Naive thymus-derived CD4-positive, alpha-beta T cell (primary cell): ENCODE results near the gene AKAP11. TPM values are rescaled to one million over a fixed set of nuclear protein-coding genes. Genes with fewer than 3 reads are reported as not detected.
"Not testable (repeated sequence)": the region's sequence is repeated elsewhere in the genome, so short reads cannot be mapped to it uniquely, and the experiment has no call there.

ENCODE experiments used
- ATAC-seq: fragments of 150-1000 bp; cut with Tn5 transposase; 2 replicates; pipeline ENCODE4 v1.10.0; 2021; ENCODE audit warnings: mild to moderate bottlenecking, moderate library complexity
- CTCF ChIA-PET: fragments of 350-600 bp; sonication (Branson Sonifier 250); formaldehyde crosslinking; loops from one replicate; lab custom pipeline; 2021; ENCODE audit warnings: antibody characterized with exemption; lab: Charles Lee
- POLR2A ChIA-PET: fragments of 350-600 bp; sonication (Branson Sonifier 250); formaldehyde crosslinking; loops from one replicate; lab custom pipeline; 2021; ENCODE audit warnings: antibody characterized with exemption, inconsistent platforms; lab: Charles Lee
- DNase-seq, 9 donors: peaks; one replicate each; pipeline versions ENCODE4 v3.0.0 to v3.0.0-alpha.2; 2020 to 2022; ENCODE audit warnings: mixed read lengths in 1 of 9
- H3K27ac ChIP-seq: one replicate; pipeline ENCODE4 v1.7.0; 2013; ENCODE audit warnings: mild to moderate bottlenecking, low read depth, low read length, moderate library complexity
- H3K27me3 ChIP-seq, 2 donors: one replicate each; pipeline ENCODE4 v1.7.0; 2013; ENCODE audit warnings: low read length in 2 of 2, mild to moderate bottlenecking in 2 of 2, moderate library complexity in 2 of 2; ENCODE audit not compliant: control insufficient read depth in 2 of 2, insufficient read depth in 2 of 2
- H3K36me3 ChIP-seq, 3 experiments: 1 replicate in 2 of 3; 2 replicates in 1 of 3; pipeline ENCODE4 v1.7.0; 2013; ENCODE audit warnings: low read length in 3 of 3, mild to moderate bottlenecking in 3 of 3, moderate library complexity in 1 of 3; ENCODE audit not compliant: insufficient read depth in 3 of 3, control insufficient read depth in 2 of 3
- H3K4me1 ChIP-seq, 2 donors: one replicate each; pipeline ENCODE4 v1.7.0; 2013; ENCODE audit warnings: low read length in 2 of 2, mild to moderate bottlenecking in 2 of 2, moderate library complexity in 1 of 2; ENCODE audit not compliant: control insufficient read depth in 2 of 2, insufficient read depth in 2 of 2
- H3K4me3 ChIP-seq: 2 replicates; pipeline ENCODE4 v1.7.0; 2013; ENCODE audit warnings: mild to moderate bottlenecking, low read length
- H3K9me3 ChIP-seq, 3 experiments: 1 replicate in 2 of 3; 2 replicates in 1 of 3; pipeline ENCODE4 v1.7.0; 2013; ENCODE audit warnings: low read length in 3 of 3; ENCODE audit not compliant: control insufficient read depth in 2 of 3
- H3K27ac Mint-ChIP-seq, 9 donors: one replicate each; pipeline ENCODE4 v1.8.0; 2020 to 2022; ENCODE audit warnings: mixed read lengths in 9 of 9, mild to moderate bottlenecking in 8 of 9, moderate library complexity in 5 of 9, inconsistent platforms in 2 of 9
- H3K27me3 Mint-ChIP-seq, 5 donors: one replicate each; pipeline ENCODE4 v1.8.0; 2021 to 2022; ENCODE audit warnings: mixed read lengths in 5 of 5, mild to moderate bottlenecking in 1 of 5
- H3K36me3 Mint-ChIP-seq, 5 donors: one replicate each; pipeline ENCODE4 v1.8.0; 2020 to 2022; ENCODE audit warnings: mixed read lengths in 5 of 5, mild to moderate bottlenecking in 3 of 5, inconsistent platforms in 1 of 5
- H3K4me1 Mint-ChIP-seq, 7 donors: one replicate each; pipeline ENCODE4 v1.8.0; 2020 to 2022; ENCODE audit warnings: mixed read lengths in 7 of 7, mild to moderate bottlenecking in 3 of 7, inconsistent platforms in 1 of 7
- H3K4me3 Mint-ChIP-seq, 10 donors: one replicate each; pipeline ENCODE4 v1.8.0; 2020 to 2022; ENCODE audit warnings: mild to moderate bottlenecking in 10 of 10, mixed read lengths in 10 of 10, moderate library complexity in 6 of 10, inconsistent platforms in 2 of 10
- H3K9me3 Mint-ChIP-seq, 11 donors: one replicate each; pipeline ENCODE4 v1.8.0; 2020 to 2022; ENCODE audit warnings: mixed read lengths in 11 of 11, mild to moderate bottlenecking in 4 of 11, inconsistent platforms in 1 of 11, moderate library complexity in 1 of 11
- intact Hi-C, 2 donors: fragments of 100-400 bp; cut with micrococcal nuclease; formaldehyde crosslinking; loops; one replicate each; pipeline ENCODE4 v1.15.1; 2023
- polyA plus RNA-seq, 2 donors: library from polyadenylated mRNA; unstranded; fragments of 300-500 nt; fragmentation: Illumina TruSeq; gene quantifications; one replicate each; pipeline ENCODE4 v1.2.3, GENCODE V29; 2021
- total RNA-seq, 6 experiments: library from RNA in 5 of 6; stranded (reverse) in 5 of 6; gene quantifications; 1 replicate in 5 of 6; 2 replicates in 1 of 6; pipeline ENCODE4 v1.2.3 and lab custom pipeline; 2021 to 2026

The AKAP11 gene
- total RNA-seq (10 to 100 TPM; 23.2 to 42.1 (median 33.2) TPM), polyA plus RNA-seq (1 to 10 TPM; 2.6 to 3.2 TPM), total RNA-seq (lab: John Stamatoyannopoulos, UW) (56.0 reads per million, percentile 73 among the genes with 10 or more reads in this experiment)

DNA sequence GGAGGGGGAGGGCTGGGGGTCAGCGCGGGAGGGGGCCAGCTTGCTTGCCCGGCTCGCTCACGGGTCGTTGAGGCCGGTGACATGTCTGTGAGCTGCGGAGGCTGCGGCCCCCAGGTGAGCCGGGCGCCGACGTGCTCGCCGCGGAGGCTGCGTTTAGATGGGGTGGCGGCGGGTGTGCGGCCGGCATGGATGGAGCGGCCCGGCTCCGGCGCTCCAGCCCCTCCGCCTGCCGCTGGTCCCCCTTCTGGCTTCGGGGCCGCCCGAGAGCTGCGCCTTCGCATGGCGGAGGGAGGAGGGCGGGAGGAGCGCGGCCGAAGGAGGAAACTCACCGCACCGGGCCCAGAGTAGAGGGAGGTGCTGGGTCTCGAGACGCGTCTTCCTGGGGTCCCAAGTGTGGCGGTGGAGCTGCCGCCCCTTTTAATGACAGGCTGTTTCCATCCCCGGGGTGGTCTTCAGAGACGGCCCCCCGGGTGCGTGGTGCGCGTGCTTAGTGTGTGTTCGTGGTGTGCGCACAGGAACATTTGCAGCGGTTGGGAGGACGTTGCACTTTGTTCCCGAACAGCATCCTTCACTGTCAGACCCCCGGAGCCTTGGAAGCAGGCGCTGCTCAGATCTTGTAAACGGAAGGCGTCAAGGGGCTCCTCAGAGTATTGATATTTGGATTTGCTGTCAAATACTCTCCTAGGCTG lies at the start of gene AKAP11:
Gene AKAP11 (plus strand): TSS at position 38 of the 689 bp plus-strand sequence. CDS start 14,197 bp downstream, outside the sequence.
- Mint-ChIP-seq H3K9me3 (peaks cover 0 to 4% (median 0%) of the 10 kb centered on the region in 11 donors), H3K36me3 (peaks cover 0 to 14% (median 0%) of the 10 kb centered on the region in 5 donors), H3K27ac (peak within 1 kb of the TSS; percentile 88 to 98 (median 96)), H3K4me3 (peak within 1 kb of the TSS in 9 of 10 donors; percentile 84 to 98 (median 97)), H3K4me1 (peaks cover 16 to 58% (median 50%) of the 10 kb centered on the region in 7 donors), H3K27me3 (peaks cover 0 to 5% (median 0%) of the 10 kb centered on the region in 5 donors)
- Histone ChIP-seq H3K27me3 (no peaks in the 10 kb centered on the region), H3K4me3 (peak within 1 kb of the TSS; percentile 84), H3K27ac (peak within 1 kb of the TSS; percentile 93), H3K4me1 (peaks cover 21 to 22% of the 10 kb centered on the region in 2 donors), H3K9me3 (no peaks in the 10 kb centered on the region), H3K36me3 (peaks cover 0 to 4% (median 0%) of the 10 kb centered on the region in 3 experiments)
- peak; percentile 40 for ATAC-seq
- ChIA-PET CTCF (interaction anchor here (0.8 kb wide), 1 partner anchor 32 kb away, joined by 5 read pairs; no protein-coding TSS in a partner anchor), POLR2A (interaction anchor here (0.6 to 2.7 kb wide), 10 partner anchors 11 to 809 kb away, joined by 3 to 11 read pairs (median 4); partner anchors contain the start of gene VWA8)
- intact Hi-C loops, result loop anchor here (1.0 to 10.0 kb wide), 12 partner anchors 83 to 1873 kb away; partner anchors contain the start of genes CCDC122 (in 1 of the 2), EPSTI1 (in 1 of the 2), KBTBD6 (in 1 of the 2) and LACC1 (in 1 of the 2)
- peak in 6 of 9 donors; percentile 30 to 68 (median 46) for DNase-seq

DNA sequence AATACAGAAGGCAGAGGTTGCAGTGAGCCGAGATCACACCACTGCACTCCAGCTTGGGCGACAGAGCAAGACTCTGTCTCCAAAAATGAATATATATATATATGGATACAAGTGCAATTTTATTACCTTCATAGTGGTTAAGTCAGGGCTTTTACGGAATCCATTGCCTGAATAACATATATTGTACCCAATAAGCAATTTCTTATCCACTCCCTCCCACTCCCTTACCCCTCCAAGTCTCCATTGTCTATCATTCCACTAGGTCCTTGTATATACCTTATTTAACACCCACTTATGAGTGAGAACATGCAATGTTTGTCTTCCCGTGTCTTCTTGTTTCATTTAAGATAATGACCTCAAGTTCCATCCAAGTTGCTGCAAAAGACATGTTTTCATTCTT lies 48.3 kb upstream of the AKAP11 start:
- Mint-ChIP-seq H3K9me3 (no peaks in the 10 kb centered on the region), H3K4me1 (no peaks in the 10 kb centered on the region), H3K27me3 (no peaks in the 10 kb centered on the region), H3K4me3 (no peak overlapping the region), H3K36me3 (peaks cover 8 to 51% (median 38%) of the 10 kb centered on the region in 5 donors), H3K27ac (no peak overlapping the region)
- H3K36me3 ChIP-seq, result no peaks in the 10 kb centered on the region
- ATAC-seq (no peak), DNase-seq (no peak)
- H3K27me3 ChIP-seq, result no peaks in the 10 kb centered on the region
- H3K4me3 ChIP-seq, result no peak overlapping the region
- no peaks in the 10 kb centered on the region for H3K9me3 ChIP-seq
- no peaks in the 10 kb centered on the region for H3K4me1 ChIP-seq
- H3K27ac ChIP-seq, result no peak overlapping the region
- CTCF ChIA-PET, result no interaction called here
- intact Hi-C loops, result no loop called here
- POLR2A ChIA-PET, result no interaction called here

DNA sequence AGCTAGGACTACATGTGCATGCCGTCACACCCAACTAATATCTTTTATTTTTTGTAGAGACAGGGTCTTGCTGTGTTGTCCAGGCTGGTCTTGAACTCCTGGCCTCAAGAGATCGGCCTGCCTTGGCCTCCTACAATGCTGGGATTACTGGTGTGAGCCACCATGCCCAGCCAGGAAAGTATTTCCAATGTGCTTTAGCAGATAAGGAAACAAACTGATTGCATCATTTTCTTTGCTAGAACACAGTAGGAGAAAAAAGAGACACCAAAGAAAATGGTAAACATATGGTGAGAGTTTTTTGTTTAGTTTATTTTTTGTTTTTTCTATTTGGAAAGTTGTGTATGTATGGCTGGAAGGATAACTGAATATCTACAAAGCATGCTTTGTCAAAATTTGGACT lies 46.9 kb upstream of the AKAP11 start:
- Histone ChIP-seq H3K27ac (no peak overlapping the region), H3K27me3 (no peaks in the 10 kb centered on the region), H3K36me3 (no peaks in the 10 kb centered on the region), H3K4me1 (no peaks in the 10 kb centered on the region), H3K9me3 (no peaks in the 10 kb centered on the region), H3K4me3 (no peak overlapping the region)
- no peak overlapping the region for H3K27ac Mint-ChIP-seq
- CTCF ChIA-PET, result interaction anchor here (0.6 kb wide), 1 partner anchor 618 kb away, joined by 3 read pairs; no protein-coding TSS in a partner anchor
- DNase-seq, result no peak
- no peak overlapping the region for H3K4me3 Mint-ChIP-seq
- POLR2A ChIA-PET, result no interaction called here
- intact Hi-C loops, result no loop called here
- no peak for ATAC-seq
- H3K36me3 Mint-ChIP-seq, result peaks cover 9 to 51% (median 40%) of the 10 kb centered on the region in 5 donors
- no peaks in the 10 kb centered on the region for H3K27me3 Mint-ChIP-seq
- H3K4me1 Mint-ChIP-seq, result no peaks in the 10 kb centered on the region
- no peaks in the 10 kb centered on the region for H3K9me3 Mint-ChIP-seq

DNA sequence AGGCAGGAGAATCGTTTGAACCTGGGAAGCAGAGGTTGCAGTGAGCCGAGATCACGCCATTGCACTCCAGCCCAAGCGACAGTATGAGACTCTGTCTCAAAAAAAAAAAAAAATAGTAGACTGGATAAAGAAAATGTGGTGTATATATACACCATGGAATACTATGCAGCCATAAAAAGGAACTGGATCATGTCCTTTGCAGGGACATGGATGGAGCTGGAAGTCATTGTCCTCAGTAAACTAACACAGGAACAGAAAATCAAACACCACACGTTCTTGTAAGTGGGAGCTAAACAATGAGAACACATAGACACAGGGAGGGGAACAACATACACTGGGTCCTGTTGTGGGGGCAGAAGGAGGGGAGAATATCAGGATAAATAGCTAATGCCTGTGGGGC lies 45.2 kb upstream of the AKAP11 start:
- intact Hi-C loops, H3K27ac Mint-ChIP-seq, H3K9me3 ChIP-seq, H3K27ac ChIP-seq, ATAC-seq, H3K4me1 Mint-ChIP-seq, H3K9me3 Mint-ChIP-seq, H3K36me3 ChIP-seq, H3K27me3 ChIP-seq, DNase-seq, H3K4me3 Mint-ChIP-seq, H3K27me3 Mint-ChIP-seq, CTCF ChIA-PET, H3K4me3 ChIP-seq, H3K4me1 ChIP-seq, POLR2A ChIA-PET: not testable (repeated sequence)
- H3K36me3 Mint-ChIP-seq, result peaks cover 9 to 41% (median 37%) of the 10 kb centered on the region in 5 donors

- Mint-ChIP-seq H3K36me3 (peaks cover 9 to 44% (median 32%) of the 10 kb centered on the region in 5 donors), H3K4me3 (no peak overlapping the region), H3K27me3 (no peaks in the 10 kb centered on the region), H3K9me3 (no peaks in the 10 kb centered on the region), H3K27ac (peak overlapping the region in 2 of 9 donors; percentile 14 to 22), H3K4me1 (no peaks in the 10 kb centered on the region)
- no peak overlapping the region for H3K27ac ChIP-seq
- no peaks in the 10 kb centered on the region for H3K36me3 ChIP-seq
- no peak for ATAC-seq
- H3K27me3 ChIP-seq, result no peaks in the 10 kb centered on the region
- H3K4me1 ChIP-seq, result no peaks in the 10 kb centered on the region
- no peak overlapping the region for H3K4me3 ChIP-seq
- intact Hi-C loops, result no loop called here
- no peaks in the 10 kb centered on the region for H3K9me3 ChIP-seq
- ChIA-PET POLR2A (no interaction called here), CTCF (no interaction called here)
- DNase-seq, result no peak
Observed at GRCh38 chr13:42228527-42228926, 43.4 kb upstream of the AKAP11 start.

GRCh38 chr13:42229287-42229686 lies 42.7 kb upstream of the AKAP11 start:
- no peaks in the 10 kb centered on the region for H3K9me3 ChIP-seq
- H3K27ac ChIP-seq, result no peak overlapping the region
- intact Hi-C loops, result no loop called here
- Mint-ChIP-seq H3K36me3 (peaks cover 9 to 39% (median 28%) of the 10 kb centered on the region in 5 donors), H3K4me3 (no peak overlapping the region), H3K27ac (no peak overlapping the region), H3K9me3 (no peaks in the 10 kb centered on the region), H3K4me1 (no peaks in the 10 kb centered on the region), H3K27me3 (no peaks in the 10 kb centered on the region)
- H3K4me3 ChIP-seq, result no peak overlapping the region
- ATAC-seq (no peak), DNase-seq (no peak)
- no peaks in the 10 kb centered on the region for H3K27me3 ChIP-seq
- ChIA-PET POLR2A (no interaction called here), CTCF (no interaction called here)
- no peaks in the 10 kb centered on the region for H3K36me3 ChIP-seq
- H3K4me1 ChIP-seq, result no peaks in the 10 kb centered on the region
